ENCODE measurements around the gene RTP3.
"Not testable (repeated sequence)": the region's sequence is repeated elsewhere in the genome, so short reads cannot be mapped to it uniquely, and the experiment has no call there.

Gene RTP3

DNA sequence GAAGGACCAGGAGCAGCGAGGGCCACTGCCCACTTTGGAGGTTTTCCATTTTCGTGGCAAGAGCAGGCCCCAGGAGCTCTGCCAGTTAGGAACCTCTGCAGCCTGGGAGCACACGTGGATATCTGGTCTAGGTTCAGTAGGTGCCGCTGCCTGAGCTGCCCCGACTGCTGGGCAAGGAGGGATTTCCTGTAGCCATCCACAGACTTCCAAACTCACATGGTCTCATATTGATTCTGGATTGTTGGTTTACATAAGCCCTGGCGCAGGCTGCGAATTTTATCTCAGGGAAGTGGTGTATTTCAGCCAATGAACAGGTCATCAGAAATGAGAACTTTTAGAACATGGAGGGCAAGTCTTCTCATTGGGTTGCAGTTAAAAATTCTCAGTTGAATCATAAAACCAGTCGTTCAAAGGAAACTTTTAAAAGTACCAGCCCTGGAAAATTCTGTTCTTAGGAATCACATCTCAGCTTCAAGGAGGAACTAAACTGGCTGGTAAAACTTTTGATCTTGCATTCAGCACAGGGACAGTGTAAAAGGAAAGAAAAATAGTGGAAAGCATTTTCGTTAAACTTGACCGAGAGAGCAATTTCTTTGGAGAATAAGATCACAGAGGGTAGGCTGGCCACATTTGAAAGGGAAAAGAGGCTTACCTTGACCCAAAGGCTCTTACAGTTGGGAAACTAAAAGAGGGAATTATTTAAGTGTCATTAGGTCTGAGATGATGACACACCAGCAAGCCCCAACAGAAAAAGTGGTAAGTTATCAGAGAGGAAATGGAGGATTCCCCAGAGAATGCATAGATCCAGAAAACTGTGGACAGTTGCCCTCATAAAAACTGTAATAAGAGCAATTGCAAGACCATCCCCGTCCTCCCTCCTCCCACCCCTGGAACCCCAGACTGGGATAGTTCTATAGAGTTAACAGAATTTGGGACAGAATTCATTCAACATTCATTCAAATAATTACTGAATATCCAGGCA, 6.4 kb upstream of the RTP3 start:
- TF ChIP-seq, protein P1, sequence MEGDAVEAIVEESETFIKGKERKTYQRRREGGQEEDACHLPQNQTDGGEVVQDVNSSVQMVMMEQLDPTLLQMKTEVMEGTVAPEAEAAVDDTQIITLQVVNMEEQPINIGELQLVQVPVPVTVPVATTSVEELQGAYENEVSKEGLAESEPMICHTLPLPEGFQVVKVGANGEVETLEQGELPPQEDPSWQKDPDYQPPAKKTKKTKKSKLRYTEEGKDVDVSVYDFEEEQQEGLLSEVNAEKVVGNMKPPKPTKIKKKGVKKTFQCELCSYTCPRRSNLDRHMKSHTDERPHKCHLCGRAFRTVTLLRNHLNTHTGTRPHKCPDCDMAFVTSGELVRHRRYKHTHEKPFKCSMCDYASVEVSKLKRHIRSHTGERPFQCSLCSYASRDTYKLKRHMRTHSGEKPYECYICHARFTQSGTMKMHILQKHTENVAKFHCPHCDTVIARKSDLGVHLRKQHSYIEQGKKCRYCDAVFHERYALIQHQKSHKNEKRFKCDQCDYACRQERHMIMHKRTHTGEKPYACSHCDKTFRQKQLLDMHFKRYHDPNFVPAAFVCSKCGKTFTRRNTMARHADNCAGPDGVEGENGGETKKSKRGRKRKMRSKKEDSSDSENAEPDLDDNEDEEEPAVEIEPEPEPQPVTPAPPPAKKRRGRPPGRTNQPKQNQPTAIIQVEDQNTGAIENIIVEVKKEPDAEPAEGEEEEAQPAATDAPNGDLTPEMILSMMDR (conservative IDR thresholded peaks at IDR 0.05; ENCODE audit: low read length): no peak
- H3K4me3 ChIP-seq (ENCODE audit: low read length): no peak overlapping the region
- no peak for DNase-seq (ENCODE audit: low read depth)

DNA sequence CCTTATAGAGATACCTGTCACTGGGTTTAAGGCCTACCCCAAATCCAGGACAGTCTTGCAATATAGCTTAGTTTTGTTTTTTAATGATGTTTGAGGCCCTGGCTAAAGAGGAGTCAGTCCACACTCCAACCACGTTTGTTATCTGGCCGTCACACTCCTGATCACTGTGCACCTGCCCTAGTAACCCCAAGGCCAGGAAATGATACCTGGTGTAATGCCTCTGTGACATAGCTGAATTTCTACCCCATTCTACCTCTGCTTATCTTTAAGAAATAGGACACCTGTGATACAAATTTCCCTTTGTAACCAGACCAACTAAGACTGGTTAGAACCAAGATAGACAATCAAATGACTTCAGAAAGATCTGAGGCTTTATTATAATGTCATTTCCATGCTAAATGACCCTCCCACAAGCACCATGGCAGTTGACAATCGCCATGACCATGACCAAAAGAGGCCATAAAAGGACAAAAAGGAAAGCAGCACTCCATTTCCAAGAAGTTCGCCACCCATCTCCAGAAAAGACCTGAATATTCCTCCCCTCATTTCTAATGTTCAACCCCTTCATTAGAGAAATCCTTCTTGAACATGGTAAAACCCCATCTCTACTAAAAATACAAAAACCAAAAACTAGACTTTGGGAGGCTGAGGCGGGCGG, 4.8 kb upstream of the RTP3 start:
- H3K4me3 ChIP-seq (ENCODE audit: low read length): no peak overlapping the region
- DNase-seq (ENCODE audit: low read depth): no peak
- TF ChIP-seq, protein P1 (conservative IDR thresholded peaks at IDR 0.05; ENCODE audit: low read length): no peak

DNA sequence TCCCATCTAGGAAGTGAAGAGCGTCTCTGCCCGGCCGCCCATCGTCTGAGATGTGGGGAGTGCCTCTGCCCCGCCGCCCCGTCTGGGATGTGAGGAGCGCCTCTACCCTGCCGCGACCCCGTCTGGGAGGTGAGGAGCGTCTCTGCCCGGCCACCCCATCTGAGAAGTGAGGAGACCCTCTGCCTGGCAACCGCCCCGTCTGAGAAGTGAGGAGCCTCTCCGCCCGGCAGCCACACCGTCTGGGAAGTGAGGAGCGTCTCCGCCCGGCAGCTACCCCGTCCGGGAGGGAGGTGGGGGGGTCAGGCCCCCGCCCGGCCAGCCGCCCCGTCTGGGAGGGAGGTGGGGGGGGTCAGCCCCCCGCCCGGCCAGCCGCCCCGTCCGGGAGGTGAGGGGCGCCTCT, 3.3 kb upstream of the RTP3 start:
- not testable (repeated sequence) for H3K4me3 ChIP-seq (ENCODE audit: low read length); DNase-seq (ENCODE audit: low read depth)

DNA sequence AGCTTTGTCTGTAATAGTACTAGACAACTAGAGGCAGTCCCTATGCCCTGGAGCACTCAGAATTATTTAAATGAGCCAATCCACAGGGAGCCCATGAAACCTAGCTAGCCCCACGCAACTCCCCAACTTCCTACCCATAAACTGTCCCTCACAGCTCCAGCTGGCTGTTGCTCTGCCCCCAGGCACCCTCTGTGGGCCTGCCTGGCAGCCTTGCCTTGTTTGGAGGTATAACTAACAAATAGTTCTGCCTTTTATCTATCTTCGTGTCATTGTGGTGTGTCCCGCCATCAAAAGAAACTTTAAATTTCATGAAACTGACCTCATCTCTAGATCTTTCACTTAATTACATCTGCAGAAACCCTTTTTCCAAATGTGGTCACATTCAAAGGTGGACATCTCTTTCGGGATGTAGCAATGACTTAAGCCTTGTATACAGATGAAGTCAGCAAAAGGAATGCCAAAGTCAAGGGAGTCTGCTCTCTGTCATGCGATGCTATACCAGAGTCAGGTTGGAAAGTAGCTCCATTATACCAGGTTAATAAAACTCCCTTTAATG, 1.8 kb upstream of the RTP3 start:
- DNase-seq (ENCODE audit: low read depth): peak; percentile 87

DNA sequence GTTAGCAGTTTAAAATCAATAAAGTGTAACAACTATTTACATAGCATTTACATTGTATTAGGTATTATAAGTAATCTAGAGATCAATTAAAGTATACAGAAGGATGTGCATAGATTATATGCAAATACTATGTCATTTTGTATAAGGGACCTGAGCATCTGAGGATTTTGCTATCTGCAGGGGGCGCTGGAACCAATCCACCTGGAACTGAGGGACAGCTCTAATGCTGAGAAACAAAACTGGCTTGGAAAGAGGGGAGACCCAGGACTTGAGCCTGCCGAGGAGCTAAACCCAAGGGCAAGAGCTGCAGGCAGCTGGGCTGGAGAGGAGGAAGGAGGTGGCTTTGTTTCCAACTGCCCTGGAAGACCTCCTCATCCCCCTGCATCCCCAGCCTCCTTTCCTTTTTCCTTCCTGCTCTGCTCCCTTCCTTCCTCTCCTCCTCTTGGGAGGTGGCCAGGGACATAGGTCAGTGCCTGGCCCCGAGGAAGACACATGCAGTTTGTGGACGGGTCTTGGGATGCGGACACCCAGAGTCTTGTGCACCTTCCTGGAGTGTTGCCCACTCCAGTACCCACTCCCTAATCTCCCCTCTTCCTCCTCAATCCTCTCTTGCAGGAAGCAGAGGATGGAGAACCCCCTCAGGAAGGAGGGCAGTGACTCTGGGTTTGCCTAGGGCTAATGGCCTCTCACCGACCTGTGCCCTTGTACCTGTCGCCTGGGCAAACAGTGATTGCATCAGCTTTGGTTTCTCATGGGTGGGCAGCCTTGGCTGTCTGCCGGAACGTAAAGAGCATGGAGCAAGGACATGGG, 825 bp upstream of the RTP3 start:
- H3K4me3 ChIP-seq (ENCODE audit: low read length): no peak overlapping the region
- TF ChIP-seq, protein P1 (conservative IDR thresholded peaks at IDR 0.05; ENCODE audit: low read length): peak; percentile 30; the same call in 1 of the 2 replicates
- DNase-seq (ENCODE audit: low read depth): no peak

More for the DNA sequence above, 1.8 kb upstream of the RTP3 start:
- no peak overlapping the region for H3K4me3 ChIP-seq (ENCODE audit: low read length)
- TF ChIP-seq, protein P1 (conservative IDR thresholded peaks at IDR 0.05; ENCODE audit: low read length): no peak

DNA sequence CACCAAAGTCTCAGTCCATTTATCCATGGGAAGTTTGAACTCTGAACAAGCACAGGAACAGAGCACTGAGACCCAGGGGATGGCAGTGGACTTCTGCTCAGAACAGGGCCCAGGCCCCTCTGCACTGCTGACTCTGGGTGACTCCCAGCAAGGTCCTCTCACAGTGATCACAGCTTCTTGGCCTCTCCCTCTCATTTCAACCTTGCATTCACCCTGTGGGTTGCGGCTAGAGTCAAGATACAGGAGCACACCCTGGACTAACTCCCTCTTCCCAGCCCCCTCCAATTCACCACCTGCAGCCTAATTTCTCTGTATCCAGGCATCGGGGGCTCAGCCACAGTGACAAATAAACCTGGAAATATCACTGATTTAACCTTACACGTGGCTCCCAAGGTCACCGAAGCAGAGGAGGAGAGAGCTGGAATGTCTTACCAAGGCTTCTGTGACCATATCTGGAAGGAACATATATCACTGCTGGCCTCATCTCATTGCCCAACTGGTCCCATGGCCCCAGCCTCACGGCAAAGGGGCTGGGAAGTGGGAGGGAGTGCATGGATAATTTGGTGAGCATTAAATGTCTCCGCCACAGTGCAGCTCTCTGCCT, 1.2 kb downstream of the RTP3 start:
- TF ChIP-seq, protein P1 (conservative IDR thresholded peaks at IDR 0.05; ENCODE audit: low read length): no peak
- no peak overlapping the region for H3K4me3 ChIP-seq (ENCODE audit: low read length)
- DNase-seq (ENCODE audit: low read depth): no peak
